HG03280 (cell line): ENCODE data around the gene ARSG.

Experiments used
- ATAC-seq: cut with Tn5 transposase; IDR thresholded peaks from one replicate; pipeline ENCODE4 v1.9.1; 2021; ENCODE audit warnings: mild to moderate bottlenecking, moderate library complexity; ENCODE audit not compliant: unreplicated experiment

Gene ARSG

GRCh38 chr17:68446626-68447041 is 155.3 kb downstream of the ARSG start:
- ATAC-seq: no peak

GRCh38 chr17:68449021-68449739 is 157.9 kb downstream of the ARSG start:
- no peak for ATAC-seq

GRCh38 chr17:68450391-68450790 is 159.1 kb downstream of the ARSG start:
- no peak for ATAC-seq

GRCh38 chr17:68450801-68451200 is 159.5 kb downstream of the ARSG start:
- no peak for ATAC-seq

- ATAC-seq: no peak
Observed at GRCh38 chr17:68451670-68452354, 160.5 kb downstream of the ARSG start.

- no peak for ATAC-seq
Observed at GRCh38 chr17:68452724-68453290, 161.5 kb downstream of the ARSG start.

GRCh38 chr17:68453991-68454665 is 162.8 kb downstream of the ARSG start:
- ATAC-seq: no peak

GRCh38 chr17:68455901-68456338 is 164.6 kb downstream of the ARSG start:
- ATAC-seq: no peak

GRCh38 chr17:68456339-68457167 is 165.3 kb downstream of the ARSG start:
- ATAC-seq: no peak

GRCh38 chr17:68457168-68457538 is 165.9 kb downstream of the ARSG start, which contains the start of gene WIPI1:
TSS of gene WIPI1 (minus strand) at chr17:68457496. CDS start at chr17:68457421, 75 bp downstream.
- ATAC-seq: peak; percentile 30

GRCh38 chr17:68457539-68458259 is 166.4 kb downstream of the ARSG start:
- ATAC-seq: peak; percentile 72

- ATAC-seq: no peak
Observed at GRCh38 chr17:68458260-68459036, 167.2 kb downstream of the ARSG start.

GRCh38 chr17:68459037-68459639 is 167.8 kb downstream of the ARSG start:
- peak; percentile 20 for ATAC-seq

- ATAC-seq: no peak
Observed at GRCh38 chr17:68460146-68460545, 168.9 kb downstream of the ARSG start.

- no peak for ATAC-seq
Observed at GRCh38 chr17:68460715-68461114, 169.4 kb downstream of the ARSG start.

GRCh38 chr17:68461122-68461539 is 169.8 kb downstream of the ARSG start:
- no peak for ATAC-seq

- ATAC-seq: no peak
Observed at GRCh38 chr17:68461589-68461988, 170.3 kb downstream of the ARSG start.

- peak; percentile 41 for ATAC-seq
Observed at GRCh38 chr17:68462381-68463210, 171.3 kb downstream of the ARSG start.
